Right ventricle myocardium superior (tissue), 1 donor: Measurements from ENCODE around the gene CHIC1. TPM values are rescaled to one million over a fixed set of nuclear protein-coding genes. Genes with fewer than 3 reads are reported as not detected.
"Not testable (repeated sequence)": the region's sequence is repeated elsewhere in the genome, so short reads cannot be mapped to it uniquely, and the experiment has no call there.

Experiments used
- ATAC-seq: fragments of 200-7000 bp; cut with Tn5 transposase; one replicate; pipeline ENCODE4 v1.9.1; 2020; ENCODE audit warnings: mild to moderate bottlenecking; ENCODE audit not compliant: poor library complexity
- DNase-seq: peaks from one replicate; pipeline ENCODE4 v3.0.0-alpha.2; 2020
- intact Hi-C: fragments of 100-400 bp; cut with DNase I; formaldehyde crosslinking; loops from one replicate; pipeline ENCODE4 v1.11.2; 2022
- long read RNA-seq: library from polyadenylated mRNA; unstranded; transcript quantifications from one replicate; pipeline ENCODE4 v2.0.0, GENCODE V29; 2021
- total RNA-seq: library from RNA; stranded (reverse); fragmentation: NEBNext Ultra II Directional; extraction: Animal tissue kit (Norgen Biotek cat#: 25700); gene quantifications from one replicate; pipeline ENCODE4 v1.2.1, GENCODE V29; 2021
- donor health status: DM: no; HTN: yes; CAD: no; lungs with severe emphysema.

The CHIC1 gene
- total RNA-seq = 11.2 TPM
- long read RNA-seq, full-length matches to known transcripts = 2 of 7 reads
- long read RNA-seq, partial matches to known transcripts = 0 of 7 reads
- long read RNA-seq, other reads (novel, unspliced or antisense) = 5 of 7 reads

DNA sequence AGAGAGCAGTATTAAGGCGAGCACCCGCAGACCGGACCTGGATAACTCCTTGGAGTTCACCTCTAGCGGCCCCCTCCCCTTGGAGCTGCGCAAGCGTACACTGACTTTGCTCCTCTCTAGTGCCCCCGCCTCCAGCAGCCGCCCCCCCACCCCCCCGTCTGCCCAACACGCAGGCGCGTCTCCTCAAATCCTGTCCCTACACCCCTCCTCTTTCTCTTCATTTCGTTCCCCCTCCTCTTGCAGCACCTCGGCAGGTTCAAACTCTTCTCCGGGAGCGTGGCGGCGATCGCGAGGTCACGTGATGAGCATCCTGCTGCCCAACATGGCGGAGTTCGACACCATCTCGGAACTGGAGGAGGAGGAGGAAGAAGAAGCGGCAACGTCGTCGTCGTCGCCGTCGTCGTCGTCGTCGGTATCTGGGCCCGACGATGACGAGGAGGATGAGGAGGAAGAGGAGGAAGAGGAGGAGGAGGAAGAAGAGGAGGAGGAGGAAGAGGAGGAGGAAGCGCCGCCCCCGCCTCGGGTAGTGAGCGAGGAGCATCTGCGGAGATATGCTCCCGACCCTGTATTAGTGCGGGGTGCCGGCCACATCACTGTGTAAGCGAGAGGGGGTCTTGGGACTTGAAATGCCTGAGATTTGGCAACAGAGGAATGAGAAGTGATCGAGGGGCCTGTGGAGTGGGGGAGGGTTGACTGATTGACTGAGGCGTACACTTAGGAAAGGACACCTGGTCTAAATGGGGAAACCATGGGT lies at the start of gene CHIC1:
Gene CHIC1 (plus strand): TSS at position 214 of the 754 bp plus-strand sequence. CDS start 88 bp downstream, at position 302.
- DNase-seq (peak; percentile 77), ATAC-seq (peak; percentile 86)
- intact Hi-C loops = no loop called here

DNA sequence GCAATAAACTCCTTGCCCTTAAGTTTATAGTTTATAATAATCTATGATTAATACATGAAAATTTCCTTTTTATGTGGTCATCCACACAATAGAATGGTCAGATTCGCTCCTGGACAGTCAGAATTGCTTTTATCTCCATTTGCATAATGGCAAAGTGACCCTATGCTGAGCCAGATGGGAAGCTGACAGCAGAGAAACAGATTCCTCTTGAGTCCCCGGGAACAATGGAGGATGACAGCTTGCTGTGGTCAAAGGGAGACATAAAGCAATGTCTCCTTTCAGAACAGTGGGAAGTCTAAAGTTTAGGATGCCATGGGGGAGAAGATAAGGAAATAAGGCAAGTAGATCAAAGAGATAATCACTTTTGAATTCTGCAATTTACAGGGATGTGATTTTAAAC lies 40.2 kb upstream of the CHIC1 start:
- ATAC-seq, DNase-seq: not testable (repeated sequence)

DNA sequence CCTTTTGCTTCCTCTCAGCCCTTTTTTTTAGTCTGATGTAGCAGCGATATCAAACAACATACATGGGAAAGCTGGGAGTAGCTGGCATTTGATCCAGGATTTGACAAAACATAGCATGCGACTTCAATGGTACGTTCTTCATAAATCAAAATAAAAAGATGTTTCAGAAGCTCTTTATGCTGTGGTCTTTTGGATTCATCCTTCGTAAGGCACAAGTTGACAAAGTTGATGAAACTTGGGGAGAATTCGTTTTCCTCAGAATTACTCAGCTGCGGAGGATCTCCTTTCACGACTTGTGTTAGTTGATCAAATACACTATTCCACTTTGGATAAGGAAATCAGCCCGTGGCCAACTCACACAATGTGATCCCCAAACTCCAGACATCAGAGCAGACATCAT lies 38.1 kb upstream of the CHIC1 start:
- no peak for DNase-seq
- intact Hi-C loops = no loop called here
- no peak for ATAC-seq

More for the DNA sequence above, 40.2 kb upstream of the CHIC1 start:
- intact Hi-C loops = not testable (repeated sequence)

DNA sequence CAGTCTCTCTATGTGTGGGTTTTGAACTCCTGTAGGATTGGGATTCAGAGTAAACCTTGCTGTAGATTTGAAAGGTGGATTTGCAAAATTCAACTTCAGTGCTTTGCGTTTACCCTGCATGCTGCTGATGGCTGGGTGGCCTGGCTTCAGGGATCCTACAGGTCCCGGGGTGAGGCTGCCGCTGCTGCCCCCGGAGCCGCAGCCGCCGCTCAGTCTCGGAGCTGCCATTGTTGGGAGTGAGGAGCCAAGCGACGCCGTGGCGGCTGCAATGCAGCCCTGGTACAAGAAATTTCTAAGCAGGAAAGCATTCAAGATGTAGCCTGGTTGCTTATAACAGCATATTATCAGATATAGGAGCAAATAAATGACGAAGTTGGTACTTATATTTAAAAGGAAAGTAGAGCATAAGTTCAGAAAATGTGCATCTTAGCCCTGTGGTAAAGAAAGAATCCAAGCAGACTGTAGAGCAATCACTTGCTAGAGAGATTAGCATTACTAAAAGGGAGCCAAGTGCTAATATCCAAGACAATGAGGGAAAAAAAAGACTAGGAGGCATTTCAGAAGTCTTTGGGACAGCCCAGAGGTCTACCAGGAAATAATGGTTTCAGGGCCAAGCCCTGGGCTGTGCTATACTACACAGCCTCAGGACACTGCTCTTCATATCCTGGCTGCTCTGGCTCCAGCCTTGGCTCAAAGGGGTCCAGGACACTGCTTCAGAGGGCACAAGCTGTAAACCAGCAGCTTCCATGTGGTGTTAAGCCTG lies 36.9 kb upstream of the CHIC1 start:
- DNase-seq (no peak), ATAC-seq (no peak)
- intact Hi-C loops = no loop called here

DNA sequence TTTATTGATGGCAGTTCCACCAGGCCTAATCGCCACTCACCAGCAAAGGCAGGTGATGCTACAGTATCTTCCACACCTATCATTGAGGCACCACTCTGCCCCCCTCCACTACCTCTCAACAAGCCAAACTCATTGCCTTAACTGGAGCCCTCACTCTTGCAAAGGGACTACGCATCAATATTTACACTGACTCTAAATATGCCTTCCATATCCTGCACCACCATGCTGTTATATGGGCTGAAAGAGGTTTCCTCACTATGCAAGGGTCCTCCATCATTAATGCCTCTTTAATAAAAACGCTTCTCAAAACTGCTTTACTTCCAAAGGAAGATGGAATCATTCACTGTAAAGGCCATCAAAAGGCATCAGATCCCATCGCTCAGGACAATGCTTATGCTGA lies 31.3 kb upstream of the CHIC1 start:
- intact Hi-C loops, DNase-seq, ATAC-seq: not testable (repeated sequence)

DNA sequence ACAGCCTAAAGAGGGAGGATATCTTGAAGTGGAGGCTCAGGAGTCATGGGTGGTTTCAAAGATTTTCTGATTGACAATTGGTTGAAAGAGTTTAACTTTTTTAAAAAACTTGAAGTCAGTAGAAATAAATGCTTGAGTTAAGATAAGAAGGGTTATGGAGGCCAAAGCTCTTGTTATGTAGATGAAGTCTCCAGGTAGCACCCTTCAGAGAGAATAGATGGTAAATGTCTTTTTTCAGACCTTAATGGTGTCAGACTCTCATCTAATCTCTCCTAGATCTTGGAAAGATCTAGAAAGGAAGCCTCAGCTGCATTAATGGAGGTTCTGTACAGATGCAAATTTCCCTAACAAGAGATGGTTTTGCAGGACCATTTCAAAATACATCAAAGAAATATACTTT lies 6.8 kb upstream of the CHIC1 start:
- intact Hi-C loops = no loop called here
- no peak for DNase-seq
- no peak for ATAC-seq

DNA sequence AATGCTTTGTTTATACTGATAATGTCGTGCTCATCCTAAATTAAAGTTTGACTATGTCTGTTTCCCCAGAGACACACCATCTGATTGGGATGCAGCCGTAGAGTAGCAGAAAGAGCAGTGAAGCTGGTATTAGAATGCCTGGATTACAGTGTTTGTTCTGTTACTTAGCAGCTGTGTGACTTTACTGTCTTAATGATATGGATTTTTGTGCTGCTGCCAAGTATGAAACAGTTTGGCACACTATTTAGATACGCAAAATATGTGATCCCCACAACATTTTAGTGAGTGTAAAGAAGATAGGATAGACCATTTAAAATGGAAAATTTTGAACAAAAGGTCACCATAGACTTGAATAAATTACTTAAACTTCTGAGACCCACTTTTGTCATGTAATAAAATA lies 1.2 kb upstream of the CHIC1 start:
- intact Hi-C loops = no loop called here
- DNase-seq (no peak), ATAC-seq (peak; percentile 46)

DNA sequence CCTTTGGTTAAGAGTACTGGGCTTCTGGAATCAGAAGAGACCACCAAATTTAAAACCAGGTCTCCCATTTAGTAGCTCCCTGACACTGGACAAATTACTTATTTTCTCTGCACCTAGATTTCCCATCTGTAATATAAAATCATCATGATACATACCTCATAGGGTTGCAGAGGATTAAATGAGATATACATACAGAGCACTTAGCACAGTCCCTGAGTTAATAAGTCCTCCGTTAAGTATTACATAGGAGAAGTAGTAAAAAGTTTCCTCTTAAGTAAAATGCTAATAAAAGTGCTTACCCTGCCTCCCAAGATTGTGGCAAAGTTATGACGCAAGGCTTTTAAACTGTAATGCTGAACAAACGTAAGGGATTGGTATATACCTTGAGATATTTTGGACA lies 539 bp upstream of the CHIC1 start:
- DNase-seq (no peak), ATAC-seq (no peak)
- intact Hi-C loops = no loop called here

DNA sequence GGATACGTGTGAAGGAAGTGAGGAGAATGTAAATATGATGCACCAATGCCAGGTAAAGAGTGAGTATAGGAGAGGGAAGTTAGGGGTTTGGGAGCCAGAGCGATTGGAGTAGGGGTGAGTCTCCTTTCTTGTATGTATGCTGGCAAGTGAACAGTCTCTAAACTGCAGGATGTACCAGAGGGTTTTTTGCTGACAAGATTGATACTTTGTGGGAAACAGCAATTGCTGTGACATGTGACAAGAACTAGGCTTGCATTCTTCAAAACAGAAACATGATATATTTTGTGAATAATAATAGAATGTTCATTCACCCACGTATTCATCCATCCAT lies 706 bp downstream of the CHIC1 start:
- intact Hi-C loops = no loop called here
- DNase-seq = no peak
- peak; percentile 58 for ATAC-seq

DNA sequence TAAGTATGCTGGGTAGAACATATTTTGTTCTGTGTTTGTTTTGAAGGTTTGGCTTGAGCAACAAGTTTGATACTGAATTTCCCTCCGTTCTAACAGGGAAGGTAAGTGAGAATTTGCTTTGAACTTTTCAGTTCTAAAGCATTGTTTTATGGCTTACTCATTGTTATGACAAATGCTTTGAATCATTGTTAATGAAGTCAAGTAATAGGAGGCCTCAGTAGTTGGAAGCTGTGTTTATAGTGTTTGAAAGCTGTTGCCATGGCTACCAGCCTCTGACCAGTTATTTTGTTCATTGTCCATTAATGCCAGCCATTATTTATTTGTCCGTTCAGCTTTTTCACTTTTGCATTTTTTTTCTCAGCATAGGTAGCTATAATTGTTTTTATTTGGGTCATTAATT lies 14.4 kb downstream of the CHIC1 start:
- intact Hi-C loops = no loop called here
- ATAC-seq (no peak), DNase-seq (no peak)

DNA sequence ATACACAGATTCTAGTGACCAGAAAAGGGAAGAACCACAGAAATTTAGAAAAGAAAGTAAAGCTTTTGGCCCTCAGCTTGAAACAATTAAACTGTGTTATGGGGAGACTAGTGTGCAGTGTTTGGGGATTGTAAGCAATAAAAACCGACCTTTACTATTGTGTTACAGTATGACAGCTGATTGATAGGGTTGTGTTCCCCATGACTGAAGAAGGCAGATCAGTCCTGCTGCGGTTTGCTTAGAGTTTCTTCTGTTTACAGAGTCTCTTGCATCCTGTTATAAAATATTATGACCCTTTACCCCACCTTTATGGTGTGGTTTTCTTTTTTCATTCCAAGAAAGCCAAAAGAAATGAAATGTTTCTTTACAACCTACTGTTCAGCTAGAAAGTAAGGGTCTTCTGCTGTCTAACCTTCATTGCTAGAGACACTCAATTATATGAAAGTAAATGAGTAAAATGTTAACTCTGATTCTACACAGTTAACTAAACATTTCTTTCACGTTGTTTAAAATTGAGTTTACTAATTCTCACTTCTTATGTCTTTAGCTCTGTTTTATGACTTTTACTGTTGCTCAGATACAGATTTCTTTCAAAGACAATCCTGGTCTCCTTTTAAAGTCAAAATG lies 18.1 kb downstream of the CHIC1 start:
- DNase-seq = no peak
- intact Hi-C loops = no loop called here
- no peak for ATAC-seq

DNA sequence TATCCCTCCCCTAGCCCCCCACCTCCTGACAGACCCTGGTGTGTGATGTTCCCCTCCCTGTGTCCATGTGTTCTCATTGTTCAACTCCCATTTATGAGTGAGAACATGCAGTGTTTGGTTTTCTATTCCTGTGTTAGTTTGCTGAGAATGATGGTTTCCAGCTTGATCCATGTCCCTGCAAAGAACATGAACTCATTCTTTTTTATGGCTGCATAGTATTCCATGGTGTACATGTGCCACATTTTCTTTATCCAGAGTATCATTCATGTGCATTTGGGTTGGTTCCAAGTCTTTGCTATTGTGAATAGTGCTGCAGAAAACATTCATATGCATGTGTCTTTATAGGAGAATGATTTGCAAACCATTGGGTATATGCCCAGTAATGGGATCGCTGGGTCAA lies 34.8 kb downstream of the CHIC1 start:
- intact Hi-C loops, ATAC-seq, DNase-seq: not testable (repeated sequence)

DNA sequence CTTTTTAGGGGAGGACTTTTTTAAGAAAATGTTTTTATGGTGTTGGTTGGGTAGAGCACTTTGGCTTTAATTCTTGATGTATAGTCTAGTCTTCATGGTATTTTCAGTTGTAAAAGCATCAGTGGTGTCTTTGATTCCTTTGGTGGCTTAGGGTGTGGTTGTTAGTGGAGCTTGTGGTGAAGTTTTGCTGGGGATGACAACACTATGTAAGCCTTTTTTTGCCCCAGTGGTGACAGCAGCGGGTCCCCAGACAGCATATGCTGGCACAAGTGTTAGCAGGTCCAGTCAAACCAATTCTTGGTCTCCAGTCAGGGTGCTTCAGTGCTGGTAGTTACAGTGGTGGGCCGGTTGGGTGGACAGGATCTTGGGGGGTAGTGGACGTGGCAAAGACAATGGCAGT lies 52.0 kb downstream of the CHIC1 start:
- intact Hi-C loops = no loop called here
- DNase-seq (no peak), ATAC-seq (no peak)

DNA sequence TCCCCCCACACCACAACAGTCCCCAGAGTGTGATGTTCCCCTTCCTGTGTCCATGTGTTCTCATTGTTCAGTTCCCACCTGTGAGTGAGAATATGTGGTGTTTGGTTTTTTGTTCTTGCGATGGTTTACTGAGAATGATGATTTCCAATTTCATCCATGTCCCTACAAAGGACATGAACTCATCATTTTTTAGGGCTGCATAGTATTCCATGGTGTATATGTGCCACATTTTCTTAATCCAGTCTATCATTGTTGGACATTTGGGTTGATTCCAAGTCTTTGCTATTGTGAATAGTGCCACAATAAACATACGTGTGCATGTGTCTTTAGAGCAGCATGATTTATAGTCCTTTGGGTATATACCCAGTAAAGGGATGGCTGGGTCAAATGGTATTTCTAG lies 78.7 kb downstream of the CHIC1 start:
- intact Hi-C loops, ATAC-seq, DNase-seq: not testable (repeated sequence)

DNA sequence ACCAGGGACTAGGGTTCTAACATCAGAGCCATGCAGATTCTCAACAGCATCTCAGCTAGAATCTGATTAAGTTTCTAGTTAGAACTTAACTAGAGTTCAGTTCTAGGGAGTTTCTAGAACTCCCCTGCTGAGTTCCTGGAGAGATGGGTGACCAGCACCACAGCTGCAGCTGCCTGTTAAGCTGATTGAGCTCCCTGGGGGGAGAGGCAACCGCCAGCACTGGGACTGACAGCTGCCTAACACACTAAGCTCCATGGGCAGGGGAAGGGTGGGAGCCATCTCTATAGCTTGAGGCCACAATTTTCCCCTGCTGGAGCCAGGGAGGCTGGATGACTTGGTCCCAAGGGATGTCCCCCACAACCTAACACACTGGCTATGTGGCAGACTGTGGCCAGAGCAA lies 84.2 kb downstream of the CHIC1 start:
- no peak for ATAC-seq
- intact Hi-C loops = no loop called here
- DNase-seq = no peak

DNA sequence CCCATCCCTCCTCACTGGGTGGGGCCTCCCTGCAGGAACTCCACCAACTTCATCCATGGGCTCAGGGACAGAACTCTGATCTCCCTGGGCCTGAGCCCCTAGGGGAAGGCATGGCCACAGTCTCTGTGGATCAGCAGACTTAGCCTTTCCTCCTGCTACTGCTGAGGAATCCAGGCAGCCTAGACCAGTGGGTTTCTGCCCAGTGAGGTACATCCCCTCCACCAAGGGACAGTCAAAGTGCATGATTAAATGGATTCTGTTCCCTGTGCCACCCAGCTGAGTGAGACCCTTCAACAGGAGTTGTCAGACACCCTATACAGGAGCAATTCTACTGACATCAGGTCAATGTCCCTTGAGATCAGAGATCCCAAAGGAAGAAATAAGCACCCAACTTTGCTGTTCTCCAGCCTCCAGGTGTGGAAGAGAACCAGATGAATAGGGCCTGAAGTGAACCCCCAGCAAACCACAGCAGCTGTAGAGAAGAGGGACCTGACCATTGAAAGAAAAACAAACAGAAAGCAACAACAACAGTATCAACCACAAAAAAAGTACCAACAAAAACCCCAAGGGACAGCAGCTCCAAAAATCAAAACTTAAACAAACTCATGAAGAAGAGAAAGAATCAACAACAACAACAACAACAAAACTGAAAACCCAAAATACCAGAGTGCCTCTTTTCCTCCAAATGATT lies 84.8 kb downstream of the CHIC1 start:
- no peak for ATAC-seq
- DNase-seq = no peak
- intact Hi-C loops = no loop called here

DNA sequence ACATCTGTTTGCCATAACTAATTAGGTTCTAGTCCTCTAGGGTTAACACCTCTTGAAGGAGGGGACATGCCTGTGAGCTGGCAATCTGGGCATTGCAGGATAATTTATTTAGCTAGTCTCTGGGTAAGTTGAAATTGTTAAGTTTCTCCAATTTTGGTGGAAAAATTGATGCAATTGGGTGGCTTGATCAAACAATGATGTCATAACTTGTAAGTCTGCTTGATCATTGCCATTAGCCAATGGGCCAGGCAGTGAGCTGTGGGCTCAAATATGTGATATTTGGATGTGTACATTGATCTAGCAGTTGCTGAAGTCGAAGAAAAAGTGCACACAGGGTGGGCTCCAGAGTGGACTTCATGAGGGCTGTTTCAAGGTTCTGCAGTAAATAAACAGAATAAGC lies 98.3 kb downstream of the CHIC1 start:
- DNase-seq, ATAC-seq, intact Hi-C loops: not testable (repeated sequence)

DNA sequence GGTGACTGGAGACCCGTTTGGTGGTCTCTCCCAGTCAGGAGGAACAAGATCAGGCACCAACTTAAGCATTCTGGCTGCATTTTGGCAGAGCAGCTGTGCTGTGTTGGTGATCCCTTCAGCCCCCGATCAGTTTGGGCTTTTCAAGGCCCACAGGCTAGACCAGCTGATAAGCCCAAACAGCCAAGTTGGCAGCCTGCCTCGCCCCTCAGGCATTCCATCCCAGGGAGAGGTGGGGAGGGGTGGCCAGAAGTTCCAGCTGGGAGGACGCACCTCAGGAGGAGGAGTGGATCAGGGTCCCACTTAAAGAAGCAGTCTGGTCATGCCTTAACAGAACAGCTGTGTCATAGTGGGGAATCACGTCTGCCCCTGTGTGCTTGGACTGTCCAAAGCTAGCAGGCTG lies 105.8 kb downstream of the CHIC1 start:
- ATAC-seq = peak; percentile 49
- DNase-seq = peak; percentile 42
- intact Hi-C loops = no loop called here

DNA sequence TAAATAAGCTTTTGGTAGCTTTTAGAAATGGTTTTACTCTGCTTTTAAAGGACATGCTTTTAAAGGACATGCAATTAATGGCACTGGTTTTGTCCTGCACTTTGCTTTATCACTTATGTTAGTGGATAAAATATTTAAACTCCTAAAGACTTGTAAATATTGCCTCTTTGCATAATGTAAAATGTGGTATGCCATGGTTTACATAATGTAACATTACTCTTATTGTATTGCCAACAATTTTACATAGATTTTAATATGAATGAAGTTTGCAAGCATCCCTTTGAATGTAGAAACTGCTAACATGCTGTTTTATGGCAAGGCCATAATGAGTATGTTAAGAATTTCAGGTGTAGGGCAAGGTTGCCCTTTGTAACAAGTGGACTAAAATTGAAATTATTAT lies 118.4 kb downstream of the CHIC1 start:
- intact Hi-C loops = no loop called here
- no peak for ATAC-seq
- DNase-seq = no peak
